PC-3 (cell line): ENCODE results near the gene CYP11A1. TPM values are rescaled to one million over a fixed set of nuclear protein-coding genes. Genes with fewer than 3 reads are reported as not detected.
A peak's percentile ranks its signal among the peaks of the same experiment; 100 is the strongest.

ENCODE experiments used
- ATAC-seq: fragments of 200-7000 bp; cut with Tn5 transposase; 2 replicates; pipeline ENCODE4 v1.9.1; 2020; ENCODE audit warnings: mild to moderate bottlenecking, moderate library complexity
- BruUV-seq: library from RNA; stranded (reverse); fragments of 400-500 nt; replicated peaks from 2 replicates; lab custom pipeline; 2021; lab: Mats Ljungman, UMichigan
- CTCF ChIA-PET: fragments of 300-600 bp; sonication (Branson Sonifier 250); formaldehyde crosslinking; loops from one replicate; lab custom pipeline; 2022; ENCODE audit warnings: antibody characterized with exemption; lab: Charles Lee
- POLR2A ChIA-PET: fragments of 300-600 bp; sonication (Branson Sonifier 250); formaldehyde crosslinking; loops from one replicate; lab custom pipeline; 2022; ENCODE audit warnings: antibody characterized with exemption; ENCODE audit not compliant: unreplicated experiment; lab: Charles Lee
- DNase-seq: peaks from one replicate; pipeline ENCODE4 v3.0.0-alpha.2; 2015
- H2AFZ ChIP-seq: fragments of 300-600 bp; sonication (generic); 2 replicates; pipeline ENCODE4 v1.6.0; 2016; ENCODE audit warnings: antibody characterized with exemption, low read length
- H3F3A ChIP-seq: fragments of 300-600 bp; sonication (generic); one replicate; pipeline ENCODE4 v1.6.0; 2017; ENCODE audit warnings: antibody characterized with exemption, low read length, control low read depth, mild to moderate bottlenecking; ENCODE audit not compliant: unreplicated experiment
- H3K27ac ChIP-seq: fragments of 300-600 bp; sonication (generic); 2 replicates; pipeline ENCODE4 v1.5.1; 2016; ENCODE audit warnings: mild to moderate bottlenecking, low read length
- H3K27me3 ChIP-seq: fragments of 300-600 bp; sonication (generic); 2 replicates; pipeline ENCODE4 v1.6.1; 2016; ENCODE audit warnings: low read length, mixed read lengths
- H3K36me3 ChIP-seq: fragments of 300-600 bp; sonication (generic); 2 replicates; pipeline ENCODE4 v1.6.1; 2016; ENCODE audit warnings: low read depth, mixed run types, low read length, mixed read lengths
- H3K4me1 ChIP-seq: fragments of 300-600 bp; sonication (generic); 2 replicates; pipeline ENCODE4 v1.5.1; 2016; ENCODE audit warnings: low read length; ENCODE audit not compliant: insufficient read depth
- H3K4me2 ChIP-seq: fragments of 300-600 bp; sonication (generic); 2 replicates; pipeline ENCODE4 v1.6.0; 2016; ENCODE audit warnings: low read length
- H3K4me3 ChIP-seq: fragments of 300-600 bp; sonication (generic); 2 replicates; pipeline ENCODE4 v1.5.1; 2016; ENCODE audit warnings: mild to moderate bottlenecking, low read length, mixed read lengths
- H3K79me2 ChIP-seq: fragments of 300-600 bp; sonication (generic); 2 replicates; pipeline ENCODE4 v1.6.1; 2017; ENCODE audit warnings: low read length, mixed read lengths
- H3K9ac ChIP-seq: fragments of 300-600 bp; sonication (generic); 2 replicates; pipeline ENCODE4 v1.6.0; 2016; ENCODE audit warnings: mild to moderate bottlenecking, low read length
- H3K9me2 ChIP-seq: fragments of 300-600 bp; sonication (generic); replicated peaks from 2 replicates; pipeline ENCODE4 v1.6.1; 2016; ENCODE audit warnings: mixed run types, low read length, mixed read lengths
- H3K9me3 ChIP-seq: fragments of 300-600 bp; sonication (generic); 2 replicates; pipeline ENCODE4 v1.6.1; 2016; ENCODE audit warnings: low read length, mixed read lengths
- H4K20me1 ChIP-seq: fragments of 300-600 bp; sonication (generic); 2 replicates; pipeline ENCODE4 v1.6.1; 2016; ENCODE audit warnings: low read length, mixed read lengths
- CTCF ChIP-seq: fragments of 300-600 bp; sonication (generic); conservative IDR thresholded peaks from 2 replicates; pipeline ENCODE4 v1.5.1; 2017; ENCODE audit warnings: antibody characterized with exemption, low read depth, mild to moderate bottlenecking, low read length
- EZH2 ChIP-seq: fragments of 300-600 bp; sonication (generic); IDR thresholded peaks from one replicate; pipeline ENCODE4 v1.6.1; 2017; ENCODE audit warnings: antibody characterized with exemption, mild to moderate bottlenecking, low read length; ENCODE audit not compliant: unreplicated experiment
- EZH2phosphoT487 ChIP-seq: fragments of 300-600 bp; sonication (generic); IDR thresholded peaks from 2 replicates; pipeline ENCODE4 v1.6.1; 2018; ENCODE audit warnings: mild to moderate bottlenecking, antibody characterized with exemption, low read length, borderline replicate concordance
- intact Hi-C: fragments of 100-400 bp; cut with micrococcal nuclease; formaldehyde crosslinking; loops from 2 replicates; pipeline ENCODE4 v1.9.0; 2023
- microRNA-seq: library from miRNA; unstranded; fragments of <30 nt; microRNA quantifications from one replicate; pipeline ENCODE4 v1.1.0, GENCODE V29; 2020; ENCODE audit not compliant: unreplicated experiment
- total RNA-seq: library from RNA; depleted of rRNA; stranded (reverse); fragments of >200 nt; gene quantifications from 2 replicates; pipeline ENCODE4 v1.2.3, GENCODE V29; 2014; rRNA removed

Gene CYP11A1
- total RNA-seq, 1 experiment from 2014 or later = 0.18 TPM

GRCh38 chr15:74291101-74292071 lies 76.1 kb downstream of the CYP11A1 start:
- Histone ChIP-seq H2AFZ (no peak overlapping the region), H3K27me3 (peaks cover 17% of the 10 kb centered on the region; the same call in 1 of the 2 replicates), H3K9me3 (no peaks in the 10 kb centered on the region), H3K79me2 (no peaks in the 10 kb centered on the region), H3K4me1 (no peaks in the 10 kb centered on the region), H4K20me1 (no peaks in the 10 kb centered on the region), H3K4me2 (no peak overlapping the region), H3K9me2 (no peaks in the 10 kb centered on the region), H3F3A (no peaks in the 10 kb centered on the region), H3K9ac (no peak overlapping the region), H3K36me3 (no peaks in the 10 kb centered on the region), H3K27ac (no peak overlapping the region), H3K4me3 (no peak overlapping the region)
- BruUV-seq = no TSS peak
- intact Hi-C loops = no loop called here
- no peak for TF ChIP-seq EZH2phosphoT487
- no peak for TF ChIP-seq EZH2
- TF ChIP-seq CTCF = no peak
- ChIA-PET POLR2A (no interaction called here), CTCF (no interaction called here)
- ATAC-seq = peak; percentile 49; the same call in 1 of the 2 replicates
- DNase-seq = peak; percentile 67

- H3K36me3 ChIP-seq = no peaks in the 10 kb centered on the region
- ChIA-PET POLR2A (no interaction called here), CTCF (no interaction called here)
- no peaks in the 10 kb centered on the region for H3K4me1 ChIP-seq
- peaks cover 17% of the 10 kb centered on the region; the same call in 1 of the 2 replicates for H3K27me3 ChIP-seq
- no peaks in the 10 kb centered on the region for H4K20me1 ChIP-seq
- no TSS peak for BruUV-seq
- H3K27ac ChIP-seq = no peak overlapping the region
- DNase-seq (no peak), ATAC-seq (no peak)
- no peak overlapping the region for H3K9ac ChIP-seq
- H3K9me3 ChIP-seq = no peaks in the 10 kb centered on the region
- no peak overlapping the region for H3K4me2 ChIP-seq
- H3K79me2 ChIP-seq = no peaks in the 10 kb centered on the region
- TF ChIP-seq CTCF = no peak
- no peak for TF ChIP-seq EZH2phosphoT487
- no peak for TF ChIP-seq EZH2
- intact Hi-C loops = no loop called here
- H3K9me2 ChIP-seq = no peaks in the 10 kb centered on the region
- no peaks in the 10 kb centered on the region for H3F3A ChIP-seq
- no peak overlapping the region for H3K4me3 ChIP-seq
- no peak overlapping the region for H2AFZ ChIP-seq
Observed at GRCh38 chr15:74290645-74291044, 76.8 kb downstream of the CYP11A1 start.

GRCh38 chr15:74289671-74290070 lies 77.8 kb downstream of the CYP11A1 start:
- Histone ChIP-seq H2AFZ (no peak overlapping the region), H3K79me2 (no peaks in the 10 kb centered on the region), H3K9me2 (no peaks in the 10 kb centered on the region), H3K36me3 (no peaks in the 10 kb centered on the region), H3K27me3 (peaks cover 9% of the 10 kb centered on the region), H3K4me3 (no peak overlapping the region), H3K27ac (no peak overlapping the region), H3F3A (no peaks in the 10 kb centered on the region), H3K9me3 (no peaks in the 10 kb centered on the region), H3K4me1 (no peaks in the 10 kb centered on the region), H3K9ac (no peak overlapping the region), H3K4me2 (no peak overlapping the region), H4K20me1 (no peaks in the 10 kb centered on the region)
- no peak for DNase-seq
- POLR2A ChIA-PET = no interaction called here
- no peak for ATAC-seq
- TF ChIP-seq EZH2 = no peak
- no TSS peak for BruUV-seq
- intact Hi-C loops = no loop called here
- CTCF ChIA-PET = no interaction called here

Small RNA genes within 50 kb of the gene (microRNA-seq; reads per million reads assigned to microRNA genes)
- gene MIR6881 = 0.75 reads per million

Other genes with a start within 250 kb of the CYP11A1 start
- 0.22 TPM in 1 of 2 replicates, not detected in the other for gene ISLR2, start 237.1 kb downstream of the CYP11A1 start, total RNA-seq
- gene ISLR, start 193.9 kb downstream of the CYP11A1 start, total RNA-seq = not detected in 2 replicates
- gene STRA6, start 164.9 kb downstream of the CYP11A1 start, total RNA-seq = 0.29 and 5.8 TPM in 2 replicates
- gene CCDC33, start 131.3 kb downstream of the CYP11A1 start, total RNA-seq = 0.77 TPM in 1 of 2 replicates, not detected in the other
- gene SEMA7A, start 66.3 kb upstream of the CYP11A1 start, total RNA-seq = 74.9 and 75.9 TPM in 2 replicates
- 46.1 and 57.1 TPM in 2 replicates for gene UBL7, start 93.5 kb upstream of the CYP11A1 start, total RNA-seq
- 17.4 and 19.0 TPM in 2 replicates for gene ARID3B, start 173.6 kb upstream of the CYP11A1 start, total RNA-seq
- gene CLK3, start 248.2 kb upstream of the CYP11A1 start, total RNA-seq = 56.2 and 64.1 TPM in 2 replicates